ENCODE results near the gene BCAR1. TPM values are rescaled to one million over a fixed set of nuclear protein-coding genes. Genes with fewer than 3 reads are reported as not detected.
"Not testable (repeated sequence)": the region's sequence is repeated elsewhere in the genome, so short reads cannot be mapped to it uniquely, and the experiment has no call there.

Gene BCAR1
- total and polyA plus RNA-seq, 7 donors: 21.7 to 82.3 (median 42.9) TPM

GRCh38 chr16:75241955-75242354 lies 9.5 kb downstream of the BCAR1 start:
- Histone ChIP-seq H3K9me3 (no peaks in the 10 kb centered on the region), H3K27ac (no peak overlapping the region), H3K27me3 (no peaks in the 10 kb centered on the region), H3K36me3 (peaks cover 6 to 29% (median 16%) of the 10 kb centered on the region in 4 donors), H3K4me3 (no peak overlapping the region), H3K4me1 (peaks cover 3 to 78% (median 69%) of the 10 kb centered on the region in 4 donors)
- WGBS, 2 donors: 93 to 96% methylated on average over 13 of the region's 13 CpGs
- no peak for DNase-seq
- intact Hi-C loops (cut with DNase I): no loop called here
- TF ChIP-seq POLR2A (IDR thresholded peaks at IDR 0.05) (no peak), EP300 (IDR thresholded peaks at IDR 0.05) (no peak), CTCF (IDR thresholded peaks at IDR 0.05) (no peak), POLR2AphosphoS5 (IDR thresholded peaks at IDR 0.05) (no peak)

GRCh38 chr16:75241412-75241811 lies 10.0 kb downstream of the BCAR1 start:
- no peak for DNase-seq
- TF ChIP-seq POLR2AphosphoS5 (IDR thresholded peaks at IDR 0.05) (no peak), POLR2A (IDR thresholded peaks at IDR 0.05) (no peak), EP300 (IDR thresholded peaks at IDR 0.05) (no peak), CTCF (IDR thresholded peaks at IDR 0.05) (no peak)
- H3K4me3 ChIP-seq: no peak overlapping the region
- H3K27ac ChIP-seq: no peak overlapping the region
- 78 to 81% methylated on average over 8 of the region's 8 CpGs for WGBS, 2 donors
- intact Hi-C loops (cut with DNase I): no loop called here
- H3K9me3 ChIP-seq: no peaks in the 10 kb centered on the region
- peaks cover 3 to 76% (median 66%) of the 10 kb centered on the region in 4 donors for H3K4me1 ChIP-seq
- no peaks in the 10 kb centered on the region for H3K27me3 ChIP-seq
- peaks cover 6 to 35% (median 16%) of the 10 kb centered on the region in 4 donors for H3K36me3 ChIP-seq

- H3K4me3 ChIP-seq; intact Hi-C loops (cut with DNase I); H3K27me3 ChIP-seq; H3K9me3 ChIP-seq: not testable (repeated sequence)
- Histone ChIP-seq H3K36me3 (peaks cover 6 to 40% (median 17%) of the 10 kb centered on the region in 4 donors), H3K4me1 (peaks cover 0 to 69% (median 58%) of the 10 kb centered on the region in 4 donors), H3K27ac (peak overlapping the region in 1 of 4 donors; percentile 92)
- peak; percentile 61 for DNase-seq
- WGBS, 2 donors: 85 to 93% methylated on average over 7 of the region's 7 CpGs
These were observed 10.8 kb downstream of the BCAR1 start for GRCh38 chr16:75240633-75241032.

GRCh38 chr16:75239542-75240122 lies 11.8 kb downstream of the BCAR1 start:
- H3K36me3 ChIP-seq: peaks cover 8 to 50% (median 25%) of the 10 kb centered on the region in 4 donors

More at GRCh38 chr16:75239542-75240122, 11.8 kb downstream of the BCAR1 start:
- 90 to 91% methylated on average over 19 of the region's 19 CpGs for WGBS, 2 donors
- peak; percentile 63 for DNase-seq
- H3K27me3 ChIP-seq: no peaks in the 10 kb centered on the region
- peaks cover 0 to 62% (median 49%) of the 10 kb centered on the region in 4 donors for H3K4me1 ChIP-seq
- H3K27ac ChIP-seq: peak overlapping the region; percentile 82 to 92 (median 84)
- H3K4me3 ChIP-seq: no peak overlapping the region
- H3K9me3 ChIP-seq: no peaks in the 10 kb centered on the region
- TF ChIP-seq POLR2A (IDR thresholded peaks at IDR 0.05) (no peak), EP300 (IDR thresholded peaks at IDR 0.05) (no peak), POLR2AphosphoS5 (IDR thresholded peaks at IDR 0.05) (no peak), CTCF (IDR thresholded peaks at IDR 0.05) (no peak)
- intact Hi-C loops (cut with DNase I): loop anchor here (10.0 kb wide), 1 partner anchor 255 kb away; the partner anchor contains the start of gene WDR59
